Measurements from ENCODE around the gene SREK1IP1.

The SREK1IP1 gene

GRCh38 chr5:64768358-64769312 lies at the start of gene SREK1IP1, which contains the start of gene CWC27 (continued):
- TF ChIP-seq, protein P1, sequence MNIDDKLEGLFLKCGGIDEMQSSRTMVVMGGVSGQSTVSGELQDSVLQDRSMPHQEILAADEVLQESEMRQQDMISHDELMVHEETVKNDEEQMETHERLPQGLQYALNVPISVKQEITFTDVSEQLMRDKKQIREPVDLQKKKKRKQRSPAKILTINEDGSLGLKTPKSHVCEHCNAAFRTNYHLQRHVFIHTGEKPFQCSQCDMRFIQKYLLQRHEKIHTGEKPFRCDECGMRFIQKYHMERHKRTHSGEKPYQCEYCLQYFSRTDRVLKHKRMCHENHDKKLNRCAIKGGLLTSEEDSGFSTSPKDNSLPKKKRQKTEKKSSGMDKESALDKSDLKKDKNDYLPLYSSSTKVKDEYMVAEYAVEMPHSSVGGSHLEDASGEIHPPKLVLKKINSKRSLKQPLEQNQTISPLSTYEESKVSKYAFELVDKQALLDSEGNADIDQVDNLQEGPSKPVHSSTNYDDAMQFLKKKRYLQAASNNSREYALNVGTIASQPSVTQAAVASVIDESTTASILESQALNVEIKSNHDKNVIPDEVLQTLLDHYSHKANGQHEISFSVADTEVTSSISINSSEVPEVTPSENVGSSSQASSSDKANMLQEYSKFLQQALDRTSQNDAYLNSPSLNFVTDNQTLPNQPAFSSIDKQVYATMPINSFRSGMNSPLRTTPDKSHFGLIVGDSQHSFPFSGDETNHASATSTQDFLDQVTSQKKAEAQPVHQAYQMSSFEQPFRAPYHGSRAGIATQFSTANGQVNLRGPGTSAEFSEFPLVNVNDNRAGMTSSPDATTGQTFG (tag by site-specific recombination; IDR thresholded peaks at IDR 0.05; ENCODE audit: borderline replicate concordance), result no peak; the same call in 1 of the 2 replicates
- no peak for TF ChIP-seq ZNF138 (tag by site-specific recombination; IDR thresholded peaks at IDR 0.05; ENCODE audit: borderline replicate concordance)
- TF ChIP-seq, protein P2, sequence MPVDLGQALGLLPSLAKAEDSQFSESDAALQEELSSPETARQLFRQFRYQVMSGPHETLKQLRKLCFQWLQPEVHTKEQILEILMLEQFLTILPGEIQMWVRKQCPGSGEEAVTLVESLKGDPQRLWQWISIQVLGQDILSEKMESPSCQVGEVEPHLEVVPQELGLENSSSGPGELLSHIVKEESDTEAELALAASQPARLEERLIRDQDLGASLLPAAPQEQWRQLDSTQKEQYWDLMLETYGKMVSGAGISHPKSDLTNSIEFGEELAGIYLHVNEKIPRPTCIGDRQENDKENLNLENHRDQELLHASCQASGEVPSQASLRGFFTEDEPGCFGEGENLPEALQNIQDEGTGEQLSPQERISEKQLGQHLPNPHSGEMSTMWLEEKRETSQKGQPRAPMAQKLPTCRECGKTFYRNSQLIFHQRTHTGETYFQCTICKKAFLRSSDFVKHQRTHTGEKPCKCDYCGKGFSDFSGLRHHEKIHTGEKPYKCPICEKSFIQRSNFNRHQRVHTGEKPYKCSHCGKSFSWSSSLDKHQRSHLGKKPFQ (tag by site-specific recombination; IDR thresholded peaks at IDR 0.05), result no peak
- TF ChIP-seq ZNF394 (tag by site-specific recombination; IDR thresholded peaks at IDR 0.05; ENCODE audit: borderline replicate concordance), result peak; percentile 66; the same call in 1 of the 2 replicates
- 0 out of 2 replicates have a peak, but pooled peaks have one; percentile 15 for TF ChIP-seq ZFHX2 (tag by site-specific recombination; conservative IDR thresholded peaks at IDR 0.05)
- peak; percentile 98 for TF ChIP-seq ZNF501 (tag by site-specific recombination; IDR thresholded peaks at IDR 0.05)
- peak; percentile 57; the same call in 1 of the 2 replicates for TF ChIP-seq WT1 (tag by site-specific recombination; IDR thresholded peaks at IDR 0.05)
- TF ChIP-seq ZNF214 (tag by site-specific recombination; IDR thresholded peaks at IDR 0.05; ENCODE audit: borderline replicate concordance), result no peak
- peak; percentile 72 for TF ChIP-seq ZNF843 (tag by site-specific recombination; IDR thresholded peaks at IDR 0.05)
- TF ChIP-seq KLF9 (tag by site-specific recombination; IDR thresholded peaks at IDR 0.05; ENCODE audit: low read depth), result no peak
- TF ChIP-seq ZNF202 (tag by site-specific recombination; IDR thresholded peaks at IDR 0.05; ENCODE audit: borderline replicate concordance), result no peak
- no peak for TF ChIP-seq ZNF132 (tag by site-specific recombination; IDR thresholded peaks at IDR 0.05; ENCODE audit: borderline replicate concordance)
- TF ChIP-seq ZNF324 (tag by site-specific recombination; IDR thresholded peaks at IDR 0.05), result peak; percentile 86
- TF ChIP-seq ZNF133 (tag by site-specific recombination; IDR thresholded peaks at IDR 0.05), result no peak
- TF ChIP-seq ZNF529 (tag by site-specific recombination; IDR thresholded peaks at IDR 0.05; ENCODE audit: insufficient replicate concordance), result no peak
- peak; percentile 47; the same call in 1 of the 2 replicates for TF ChIP-seq ZNF423 (tag by site-specific recombination; IDR thresholded peaks at IDR 0.05)
- TF ChIP-seq ZNF830 (tag by site-specific recombination; IDR thresholded peaks at IDR 0.05; ENCODE audit: low read depth), result no peak
- TF ChIP-seq ZNF121 (tag by site-specific recombination; IDR thresholded peaks at IDR 0.05), result no peak
- TF ChIP-seq, protein P3, sequence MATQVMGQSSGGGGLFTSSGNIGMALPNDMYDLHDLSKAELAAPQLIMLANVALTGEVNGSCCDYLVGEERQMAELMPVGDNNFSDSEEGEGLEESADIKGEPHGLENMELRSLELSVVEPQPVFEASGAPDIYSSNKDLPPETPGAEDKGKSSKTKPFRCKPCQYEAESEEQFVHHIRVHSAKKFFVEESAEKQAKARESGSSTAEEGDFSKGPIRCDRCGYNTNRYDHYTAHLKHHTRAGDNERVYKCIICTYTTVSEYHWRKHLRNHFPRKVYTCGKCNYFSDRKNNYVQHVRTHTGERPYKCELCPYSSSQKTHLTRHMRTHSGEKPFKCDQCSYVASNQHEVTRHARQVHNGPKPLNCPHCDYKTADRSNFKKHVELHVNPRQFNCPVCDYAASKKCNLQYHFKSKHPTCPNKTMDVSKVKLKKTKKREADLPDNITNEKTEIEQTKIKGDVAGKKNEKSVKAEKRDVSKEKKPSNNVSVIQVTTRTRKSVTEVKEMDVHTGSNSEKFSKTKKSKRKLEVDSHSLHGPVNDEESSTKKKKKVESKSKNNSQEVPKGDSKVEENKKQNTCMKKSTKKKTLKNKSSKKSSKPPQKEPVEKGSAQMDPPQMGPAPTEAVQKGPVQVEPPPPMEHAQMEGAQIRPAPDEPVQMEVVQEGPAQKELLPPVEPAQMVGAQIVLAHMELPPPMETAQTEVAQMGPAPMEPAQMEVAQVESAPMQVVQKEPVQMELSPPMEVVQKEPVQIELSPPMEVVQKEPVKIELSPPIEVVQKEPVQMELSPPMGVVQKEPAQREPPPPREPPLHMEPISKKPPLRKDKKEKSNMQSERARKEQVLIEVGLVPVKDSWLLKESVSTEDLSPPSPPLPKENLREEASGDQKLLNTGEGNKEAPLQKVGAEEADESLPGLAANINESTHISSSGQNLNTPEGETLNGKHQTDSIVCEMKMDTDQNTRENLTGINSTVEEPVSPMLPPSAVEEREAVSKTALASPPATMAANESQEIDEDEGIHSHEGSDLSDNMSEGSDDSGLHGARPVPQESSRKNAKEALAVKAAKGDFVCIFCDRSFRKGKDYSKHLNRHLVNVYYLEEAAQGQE (tag by site-specific recombination; IDR thresholded peaks at IDR 0.05), result peak; percentile 17; the same call in 1 of the 2 replicates
- TF ChIP-seq ZNF610 (tag by site-specific recombination; IDR thresholded peaks at IDR 0.05; ENCODE audit: borderline replicate concordance), result 0 out of 2 replicates have a peak, but pooled peaks have one; percentile 14
- TF ChIP-seq GLI4 (tag by site-specific recombination; IDR thresholded peaks at IDR 0.05), result peak; percentile 79; the same call in 1 of the 2 replicates
- no peak for TF ChIP-seq ZNF23 (tag by site-specific recombination; IDR thresholded peaks at IDR 0.05; ENCODE audit: borderline replicate concordance)
- TF ChIP-seq, protein P4, sequence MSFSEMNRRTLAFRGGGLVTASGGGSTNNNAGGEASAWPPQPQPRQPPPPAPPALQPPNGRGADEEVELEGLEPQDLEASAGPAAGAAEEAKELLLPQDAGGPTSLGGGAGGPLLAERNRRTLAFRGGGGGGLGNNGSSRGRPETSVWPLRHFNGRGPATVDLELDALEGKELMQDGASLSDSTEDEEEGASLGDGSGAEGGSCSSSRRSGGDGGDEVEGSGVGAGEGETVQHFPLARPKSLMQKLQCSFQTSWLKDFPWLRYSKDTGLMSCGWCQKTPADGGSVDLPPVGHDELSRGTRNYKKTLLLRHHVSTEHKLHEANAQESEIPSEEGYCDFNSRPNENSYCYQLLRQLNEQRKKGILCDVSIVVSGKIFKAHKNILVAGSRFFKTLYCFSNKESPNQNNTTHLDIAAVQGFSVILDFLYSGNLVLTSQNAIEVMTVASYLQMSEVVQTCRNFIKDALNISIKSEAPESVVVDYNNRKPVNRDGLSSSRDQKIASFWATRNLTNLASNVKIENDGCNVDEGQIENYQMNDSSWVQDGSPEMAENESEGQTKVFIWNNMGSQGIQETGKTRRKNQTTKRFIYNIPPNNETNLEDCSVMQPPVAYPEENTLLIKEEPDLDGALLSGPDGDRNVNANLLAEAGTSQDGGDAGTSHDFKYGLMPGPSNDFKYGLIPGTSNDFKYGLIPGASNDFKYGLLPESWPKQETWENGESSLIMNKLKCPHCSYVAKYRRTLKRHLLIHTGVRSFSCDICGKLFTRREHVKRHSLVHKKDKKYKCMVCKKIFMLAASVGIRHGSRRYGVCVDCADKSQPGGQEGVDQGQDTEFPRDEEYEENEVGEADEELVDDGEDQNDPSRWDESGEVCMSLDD (tag by site-specific recombination; IDR thresholded peaks at IDR 0.05), result no peak
- peak; percentile 97 for TF ChIP-seq ZXDB (tag by site-specific recombination; IDR thresholded peaks at IDR 0.05)
- no peak for TF ChIP-seq ZNF221 (tag by site-specific recombination; IDR thresholded peaks at IDR 0.05; ENCODE audit: borderline replicate concordance)
- TF ChIP-seq KLF1 (tag by site-specific recombination; IDR thresholded peaks at IDR 0.05), result no peak
- peak; percentile 78 for TF ChIP-seq ZBTB20 (tag by site-specific recombination; IDR thresholded peaks at IDR 0.05)
- peak; percentile 89 for TF ChIP-seq SP7 (tag by site-specific recombination; IDR thresholded peaks at IDR 0.05)
- peak; percentile 93 for TF ChIP-seq YY2 (tag by site-specific recombination; IDR thresholded peaks at IDR 0.05)
